ENCODE data around the gene RAB20.

GRCh38 chr13:110509971-110510786 is 51.3 kb downstream of the RAB20 start:
- TF ChIP-seq CTCF (IDR thresholded peaks at IDR 0.05), result no peak
- TF ChIP-seq POLR2A (IDR thresholded peaks at IDR 0.05), result no peak
